GM12801 (cell line): ENCODE measurements around the gene MARCOL.

ENCODE experiments used
- CTCF ChIP-seq: IDR thresholded peaks from one replicate; pipeline ENCODE4 v1.5.1; 2011; ENCODE audit warnings: control low read depth; ENCODE audit not compliant: insufficient read length; ENCODE audit errors: extremely low read depth

The MARCOL gene

DNA sequence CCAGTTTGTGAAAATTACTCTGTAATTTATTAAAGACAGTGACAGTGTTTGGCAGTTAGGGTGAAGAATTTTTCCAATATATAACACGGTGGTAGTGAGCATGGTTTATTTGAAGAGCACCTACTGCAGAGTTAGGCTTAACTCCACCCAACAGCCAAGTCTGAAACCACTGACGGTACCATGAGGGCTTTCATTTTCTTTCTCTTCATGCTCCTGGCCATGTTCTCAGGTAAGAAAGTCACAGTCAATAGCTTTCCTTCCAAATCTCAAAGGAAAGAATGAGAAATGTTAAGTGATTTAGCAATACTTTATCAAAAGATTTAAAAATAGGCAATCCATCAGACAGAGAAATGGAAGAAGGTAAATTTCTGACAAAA, at the start of gene MARCOL:
TSS of gene MARCOL (plus strand) at position 108 of the 377 bp plus-strand sequence. CDS start at position 181, 73 bp downstream.
- no peak for TF ChIP-seq CTCF

DNA sequence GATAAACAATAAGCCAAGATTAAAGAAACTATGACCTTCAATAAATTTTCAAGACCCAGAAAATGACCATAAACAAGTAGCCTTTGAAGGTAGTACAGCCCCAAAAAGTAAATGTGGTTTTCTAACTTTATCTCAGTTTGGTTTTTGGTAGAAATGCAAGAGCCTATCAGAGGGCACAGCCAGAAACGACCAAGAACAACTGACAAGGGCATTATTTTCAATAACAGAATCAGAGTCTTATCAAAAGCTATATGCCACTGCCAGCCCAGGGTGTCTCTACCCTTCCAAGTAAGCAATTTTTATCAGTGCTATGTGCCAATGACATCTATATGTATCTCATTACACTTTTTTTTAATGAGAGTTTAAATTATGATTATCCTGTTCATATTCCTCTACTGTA, 47.3 kb upstream of the MARCOL start:
- TF ChIP-seq CTCF = no peak

GRCh38 chr5:148193202-148193601, 45.1 kb upstream of the MARCOL start:
- TF ChIP-seq CTCF = no peak

GRCh38 chr5:148201151-148201550, 37.2 kb upstream of the MARCOL start:
- TF ChIP-seq CTCF = no peak

GRCh38 chr5:148202531-148203203, 35.7 kb upstream of the MARCOL start, which contains the start of gene SPINK6:
Gene SPINK6 (plus strand): TSS chr5:148203042. CDS start chr5:148203097, 55 bp downstream.
- TF ChIP-seq CTCF = no peak

GRCh38 chr5:148205044-148205806, 33.1 kb upstream of the MARCOL start:
- no peak for TF ChIP-seq CTCF

DNA sequence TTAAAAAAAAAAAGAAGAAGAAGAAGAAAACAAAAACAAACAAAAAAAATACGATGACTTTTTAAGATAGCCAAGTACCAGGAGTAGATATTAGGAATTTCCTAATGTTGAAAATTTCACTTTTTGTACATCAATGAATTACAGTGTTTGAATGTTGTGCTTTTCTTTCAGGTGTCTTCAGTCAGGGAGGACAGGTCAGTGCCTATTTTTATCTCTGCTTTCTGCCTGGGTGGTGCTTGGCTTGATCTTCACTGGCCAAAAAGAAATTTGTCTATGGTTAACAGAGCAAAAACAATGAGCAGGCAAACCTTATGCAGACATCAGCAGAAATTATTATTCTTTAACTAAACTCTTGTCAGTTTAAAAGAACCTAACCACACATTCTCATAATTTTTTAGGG, 32.5 kb upstream of the MARCOL start:
- no peak for TF ChIP-seq CTCF
